Colonic mucosa (tissue), 4 donors: ENCODE data around the gene AFF1. TPM values are rescaled to one million over a fixed set of nuclear protein-coding genes. Genes with fewer than 3 reads are reported as not detected.

Experiments used
- DNase-seq: peaks from one replicate; pipeline ENCODE4 v3.0.0-alpha.2; 2020
- H3K27ac ChIP-seq: fragments of 200-600 bp; one replicate; pipeline ENCODE4 v1.8.0; 2021
- H3K27me3 ChIP-seq: fragments of 200-600 bp; one replicate; pipeline ENCODE4 v1.8.0; 2021
- H3K36me3 ChIP-seq: fragments of 200-600 bp; one replicate; pipeline ENCODE4 v1.8.0; 2021
- H3K4me1 ChIP-seq: fragments of 200-600 bp; one replicate; pipeline ENCODE4 v1.8.0; 2021; ENCODE audit warnings: mild to moderate bottlenecking
- H3K4me3 ChIP-seq: fragments of 200-600 bp; one replicate; pipeline ENCODE4 v1.8.0; 2021
- H3K9ac ChIP-seq, 2 donors: one replicate each; pipeline ENCODE4 v1.7.0; 2013; ENCODE audit warnings: control low read depth in 2 of 2, low read depth in 2 of 2, low read length in 2 of 2
- H3K9me3 ChIP-seq: fragments of 200-600 bp; one replicate; pipeline ENCODE4 v1.8.0; 2021
- intact Hi-C: fragments of 100-400 bp; cut with DNase I; formaldehyde crosslinking; loops from one replicate; pipeline ENCODE4 v1.14.1; 2022
- total RNA-seq, 2 donors: library from RNA; stranded (reverse); fragmentation: NEBNext Ultra II Directional in 1 of 2; extraction: Animal tissue kit (Norgen Biotek cat#: 25700) in 1 of 2; gene quantifications; one replicate each; pipeline ENCODE4 v1.2.1, GENCODE V29; 2021
- TF ChIP-seq, protein P1 (sequence below): fragments of 200-600 bp; IDR thresholded peaks from one replicate; pipeline ENCODE4 v1.8.0; 2022; ENCODE audit warnings: antibody characterized with exemption, mild to moderate bottlenecking
- donor health status: healthy.
- donor health status: DM: no; HTN: no; CAD: no.
- donor health status: DM: no; HTN: no; CAD: no.

Gene AFF1
- total RNA-seq, 2 donors from 2014 or later, result 73.5 to 104 TPM

DNA sequence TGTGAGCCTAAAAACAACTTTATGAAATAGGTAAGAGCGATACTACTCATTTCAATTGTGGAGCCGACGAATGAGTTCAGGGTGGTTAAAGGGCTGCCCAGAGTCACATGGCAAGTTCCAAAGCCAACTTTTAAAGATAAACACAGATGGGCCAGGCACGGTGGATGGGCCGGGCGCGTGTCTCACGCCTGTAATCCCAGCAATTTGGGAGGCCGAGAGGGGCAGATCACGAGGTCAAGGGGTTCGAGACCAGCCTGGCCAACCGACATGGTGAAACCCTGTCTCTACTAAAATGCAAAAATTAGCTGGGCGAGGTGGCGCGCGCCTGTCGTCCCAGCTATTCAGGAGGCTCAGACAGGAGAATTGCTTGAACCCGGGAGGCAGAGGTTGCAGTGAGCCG, 41.7 kb upstream of the AFF1 start:
- H3K4me3 ChIP-seq, result no peak overlapping the region
- no peaks in the 10 kb centered on the region for H3K4me1 ChIP-seq
- no peak overlapping the region for H3K27ac ChIP-seq
- H3K9ac ChIP-seq, result no peak overlapping the region
- H3K36me3 ChIP-seq, result no peaks in the 10 kb centered on the region
- TF ChIP-seq, protein P1, sequence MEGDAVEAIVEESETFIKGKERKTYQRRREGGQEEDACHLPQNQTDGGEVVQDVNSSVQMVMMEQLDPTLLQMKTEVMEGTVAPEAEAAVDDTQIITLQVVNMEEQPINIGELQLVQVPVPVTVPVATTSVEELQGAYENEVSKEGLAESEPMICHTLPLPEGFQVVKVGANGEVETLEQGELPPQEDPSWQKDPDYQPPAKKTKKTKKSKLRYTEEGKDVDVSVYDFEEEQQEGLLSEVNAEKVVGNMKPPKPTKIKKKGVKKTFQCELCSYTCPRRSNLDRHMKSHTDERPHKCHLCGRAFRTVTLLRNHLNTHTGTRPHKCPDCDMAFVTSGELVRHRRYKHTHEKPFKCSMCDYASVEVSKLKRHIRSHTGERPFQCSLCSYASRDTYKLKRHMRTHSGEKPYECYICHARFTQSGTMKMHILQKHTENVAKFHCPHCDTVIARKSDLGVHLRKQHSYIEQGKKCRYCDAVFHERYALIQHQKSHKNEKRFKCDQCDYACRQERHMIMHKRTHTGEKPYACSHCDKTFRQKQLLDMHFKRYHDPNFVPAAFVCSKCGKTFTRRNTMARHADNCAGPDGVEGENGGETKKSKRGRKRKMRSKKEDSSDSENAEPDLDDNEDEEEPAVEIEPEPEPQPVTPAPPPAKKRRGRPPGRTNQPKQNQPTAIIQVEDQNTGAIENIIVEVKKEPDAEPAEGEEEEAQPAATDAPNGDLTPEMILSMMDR, result no peak
- no peaks in the 10 kb centered on the region for H3K27me3 ChIP-seq
- H3K9me3 ChIP-seq, result no peaks in the 10 kb centered on the region
- DNase-seq, result no peak
- intact Hi-C loops, result no loop called here

DNA sequence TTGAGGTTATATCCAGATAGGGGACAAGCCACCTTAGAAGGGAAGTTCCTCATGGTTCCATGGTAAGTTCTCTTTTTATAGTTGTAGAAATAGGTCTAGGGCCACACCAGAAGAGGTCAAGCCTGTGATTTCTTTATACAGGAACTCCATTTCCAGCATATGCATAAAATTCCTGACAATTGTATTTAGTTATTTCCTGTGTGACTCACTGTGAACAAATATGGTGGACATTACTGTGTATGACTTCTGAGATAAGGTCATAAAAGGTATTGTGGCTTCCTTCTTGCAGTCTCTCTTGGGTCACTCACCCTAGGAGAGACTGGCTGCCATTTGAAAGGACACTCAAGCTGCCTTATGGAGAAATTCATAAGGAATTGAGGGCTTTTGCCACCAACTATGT, 40.4 kb upstream of the AFF1 start:
- Histone ChIP-seq H3K27ac (no peak overlapping the region), H3K27me3 (no peaks in the 10 kb centered on the region), H3K9me3 (no peaks in the 10 kb centered on the region), H3K36me3 (no peaks in the 10 kb centered on the region), H3K9ac (no peak overlapping the region), H3K4me1 (no peaks in the 10 kb centered on the region), H3K4me3 (no peak overlapping the region)
- intact Hi-C loops, result no loop called here
- no peak for DNase-seq
- TF ChIP-seq, protein P1, result no peak

DNA sequence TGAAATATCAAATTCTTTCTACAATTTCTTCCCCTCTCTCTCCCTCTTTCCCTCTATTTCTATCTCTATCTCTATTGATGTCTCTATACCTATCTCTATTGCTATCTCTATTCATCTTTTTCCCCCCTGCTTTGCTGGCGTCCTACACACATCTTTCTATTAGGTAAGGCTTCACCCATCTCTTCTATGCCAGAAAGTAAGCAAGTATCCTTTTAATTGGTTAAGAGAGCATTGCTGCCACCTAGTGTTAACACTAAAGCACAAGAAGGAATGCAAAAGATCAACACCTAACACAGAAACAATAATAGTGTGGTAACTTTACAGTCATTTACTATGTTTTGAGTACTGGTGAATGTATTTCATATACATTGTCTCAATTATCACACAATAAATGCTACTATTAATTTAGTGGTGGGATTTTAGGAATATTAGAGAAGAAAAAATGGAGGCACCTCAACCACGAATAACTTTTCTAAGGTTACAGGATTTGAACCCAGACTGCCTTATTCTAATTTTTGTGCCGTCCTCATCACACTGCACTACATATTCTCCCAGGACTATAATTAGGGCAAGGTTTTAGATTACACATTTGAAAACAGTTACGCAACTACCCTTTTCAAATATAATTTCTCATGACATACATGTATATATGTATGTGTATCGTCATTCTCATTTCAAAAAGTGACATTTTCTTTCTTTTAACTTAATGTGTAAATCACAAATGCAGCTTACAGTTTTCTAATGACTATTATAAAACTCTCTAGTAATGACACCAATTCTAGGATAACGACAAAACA, 38.9 kb upstream of the AFF1 start:
- Histone ChIP-seq H3K9me3 (no peaks in the 10 kb centered on the region), H3K27me3 (no peaks in the 10 kb centered on the region), H3K9ac (no peak overlapping the region), H3K4me1 (no peaks in the 10 kb centered on the region), H3K36me3 (no peaks in the 10 kb centered on the region), H3K27ac (no peak overlapping the region), H3K4me3 (no peak overlapping the region)
- TF ChIP-seq, protein P1, result peak; percentile 73
- no peak for DNase-seq
- intact Hi-C loops, result loop anchor here (2.0 kb wide), 1 partner anchor 399 kb away; no protein-coding TSS in a partner anchor

DNA sequence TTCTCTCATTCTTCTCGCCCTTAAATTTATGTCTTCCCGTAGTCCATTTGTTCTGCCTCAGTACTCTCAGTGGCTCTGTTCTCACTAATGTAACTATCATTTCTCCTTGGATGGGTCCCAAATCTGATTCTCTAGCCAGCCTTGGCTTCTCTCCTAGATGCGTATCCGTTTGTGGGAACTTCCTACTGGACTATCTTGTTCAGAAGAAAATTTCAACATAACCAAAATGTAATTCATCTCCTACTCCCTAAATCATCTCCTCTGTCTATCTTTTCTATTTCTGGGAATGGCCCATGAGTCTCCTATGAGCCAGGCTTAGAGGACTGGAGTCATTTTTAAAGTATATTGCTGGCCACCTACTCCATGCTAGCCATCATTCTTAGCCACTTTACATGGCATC, 38.2 kb upstream of the AFF1 start:
- Histone ChIP-seq H3K4me1 (no peaks in the 10 kb centered on the region), H3K4me3 (no peak overlapping the region), H3K36me3 (no peaks in the 10 kb centered on the region), H3K27ac (no peak overlapping the region), H3K9me3 (no peaks in the 10 kb centered on the region), H3K9ac (no peak overlapping the region), H3K27me3 (no peaks in the 10 kb centered on the region)
- intact Hi-C loops, result loop anchor here (2.0 kb wide), 1 partner anchor 400 kb away; no protein-coding TSS in a partner anchor
- DNase-seq, result no peak
- TF ChIP-seq, protein P1, result no peak

DNA sequence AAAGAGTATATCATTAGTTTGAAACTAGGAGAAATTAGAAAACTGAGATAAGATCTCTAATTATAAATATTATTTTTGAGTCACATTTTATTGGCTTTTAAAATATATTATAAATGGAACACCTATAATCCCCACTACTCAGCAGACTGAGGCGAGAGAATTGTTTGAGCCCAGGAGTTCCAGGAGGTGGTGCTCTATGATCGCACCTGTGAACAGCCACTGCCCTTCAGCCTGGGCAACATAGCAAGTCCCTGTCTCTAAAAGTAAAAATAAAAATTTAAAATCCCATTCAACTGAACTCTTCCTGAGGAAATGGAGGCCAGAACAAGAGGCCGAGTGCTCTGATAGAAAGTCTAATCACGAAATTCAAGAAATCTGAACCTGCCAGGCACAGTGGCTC, 36.2 kb upstream of the AFF1 start:
- Histone ChIP-seq H3K27ac (no peak overlapping the region), H3K4me3 (no peak overlapping the region), H3K27me3 (no peaks in the 10 kb centered on the region), H3K36me3 (no peaks in the 10 kb centered on the region), H3K9me3 (no peaks in the 10 kb centered on the region), H3K9ac (no peak overlapping the region), H3K4me1 (no peaks in the 10 kb centered on the region)
- TF ChIP-seq, protein P1, result peak; percentile 12
- DNase-seq, result no peak
- intact Hi-C loops, result no loop called here
